ENCODE measurements around the gene MED7.
A peak's percentile ranks its signal among the peaks of the same experiment; 100 is the strongest.
"Not testable (repeated sequence)": the region's sequence is repeated elsewhere in the genome, so short reads cannot be mapped to it uniquely, and the experiment has no call there.

MED7 gene

GRCh38 chr5:157142317-157143126 is at the start of gene MED7:
Gene MED7, minus strand, starts transcription at chr5:157142865. Its CDS starts 3,434 bp downstream, at chr5:157139431.
- DNase-seq, result peak; percentile 98
- in situ Hi-C loops (cut with HindIII; ENCODE audit: low pct_ligation_motif_present, low sequenced_read_pairs), result no loop called here
- H3K27me3 ChIP-seq (replicated peaks), result no peaks in the 10 kb centered on the region
- peaks cover 2% of the 10 kb centered on the region for H3K36me3 ChIP-seq (replicated peaks)
- H3K4me3 ChIP-seq (ENCODE audit: low read depth, low read length), result peak within 1 kb of the TSS; percentile 98
- H3K27ac ChIP-seq, result peak within 1 kb of the TSS; percentile 85
- no peak for TF ChIP-seq CTCF (IDR thresholded peaks at IDR 0.05; ENCODE audit: low read depth, low read length, missing control alignments)

- no peak overlapping the region for H3K4me3 ChIP-seq (ENCODE audit: low read depth, low read length)
- no peak overlapping the region for H3K27ac ChIP-seq
- no peak for TF ChIP-seq CTCF (IDR thresholded peaks at IDR 0.05; ENCODE audit: low read depth, low read length, missing control alignments)
- no peak for DNase-seq
- in situ Hi-C loops (cut with HindIII; ENCODE audit: low pct_ligation_motif_present, low sequenced_read_pairs), result no loop called here
- no peaks in the 10 kb centered on the region for H3K27me3 ChIP-seq (replicated peaks)
- no peaks in the 10 kb centered on the region for H3K36me3 ChIP-seq (replicated peaks)
Observed at GRCh38 chr5:157189223-157189622, 46.6 kb upstream of the MED7 start.

- in situ Hi-C loops (cut with HindIII; ENCODE audit: low pct_ligation_motif_present, low sequenced_read_pairs), result no loop called here
- DNase-seq, result no peak
- H3K4me3 ChIP-seq (ENCODE audit: low read depth, low read length), result no peak overlapping the region
- TF ChIP-seq CTCF (IDR thresholded peaks at IDR 0.05; ENCODE audit: low read depth, low read length, missing control alignments), result no peak
- no peak overlapping the region for H3K27ac ChIP-seq
- no peaks in the 10 kb centered on the region for H3K36me3 ChIP-seq (replicated peaks)
- no peaks in the 10 kb centered on the region for H3K27me3 ChIP-seq (replicated peaks)
Observed at GRCh38 chr5:157188270-157188669, 45.6 kb upstream of the MED7 start.

GRCh38 chr5:157187046-157187754 is 44.5 kb upstream of the MED7 start:
- in situ Hi-C loops (cut with HindIII; ENCODE audit: low pct_ligation_motif_present, low sequenced_read_pairs), result no loop called here
- Histone ChIP-seq H3K27me3 (replicated peaks) (no peaks in the 10 kb centered on the region), H3K27ac (no peak overlapping the region), H3K4me3 (ENCODE audit: low read depth, low read length) (no peak overlapping the region), H3K36me3 (replicated peaks) (no peaks in the 10 kb centered on the region)
- DNase-seq, result no peak
- TF ChIP-seq CTCF (IDR thresholded peaks at IDR 0.05; ENCODE audit: low read depth, low read length, missing control alignments), result no peak

- no peak overlapping the region for H3K27ac ChIP-seq
- no peaks in the 10 kb centered on the region for H3K27me3 ChIP-seq (replicated peaks)
- TF ChIP-seq CTCF (IDR thresholded peaks at IDR 0.05; ENCODE audit: low read depth, low read length, missing control alignments), result no peak
- no peak for DNase-seq
- H3K4me3 ChIP-seq (ENCODE audit: low read depth, low read length), result no peak overlapping the region
- in situ Hi-C loops (cut with HindIII; ENCODE audit: low pct_ligation_motif_present, low sequenced_read_pairs), result no loop called here
- no peaks in the 10 kb centered on the region for H3K36me3 ChIP-seq (replicated peaks)
Observed at GRCh38 chr5:157186309-157187045, 43.8 kb upstream of the MED7 start.

- DNase-seq; in situ Hi-C loops (cut with HindIII; ENCODE audit: low pct_ligation_motif_present, low sequenced_read_pairs); H3K36me3 ChIP-seq (replicated peaks); H3K27ac ChIP-seq; H3K27me3 ChIP-seq (replicated peaks); H3K4me3 ChIP-seq (ENCODE audit: low read depth, low read length): not testable (repeated sequence)
Observed at GRCh38 chr5:157185122-157185521, 42.5 kb upstream of the MED7 start.

Data from brain microvascular endothelial cell (primary cell).